Stomach (tissue), 9 donors: ENCODE measurements around the gene DPF3. TPM values are rescaled to one million over a fixed set of nuclear protein-coding genes. Genes with fewer than 3 reads are reported as not detected.

Source experiments
- DNase-seq, 2 donors: peaks; one replicate each; pipeline versions ENCODE4 v3.0.0 to v3.0.0-alpha.2; 2013 to 2019
- H3K27ac ChIP-seq, 5 donors: fragments of 200-600 bp in 4 of 5; sonication (generic) in 4 of 5; one replicate each; pipeline ENCODE4 v1.5.1; 2013 to 2019; ENCODE audit warnings: mild to moderate bottlenecking in 1 of 5, moderate library complexity in 1 of 5
- H3K27me3 ChIP-seq, 3 donors: fragments of 200-600 bp; sonication (generic); one replicate each; pipeline ENCODE4 v1.5.1; 2017 to 2019; ENCODE audit warnings: mixed run types in 1 of 3
- H3K36me3 ChIP-seq, 4 donors: fragments of 200-600 bp; sonication (generic); 1 replicate in 3 of 4; 2 replicates in 1 of 4; pipeline ENCODE4 v1.5.1; 2016 to 2019
- H3K4me1 ChIP-seq, 4 donors: fragments of 200-600 bp; sonication (generic); one replicate each; pipeline ENCODE4 v1.5.1; 2016 to 2019
- H3K4me3 ChIP-seq, 4 donors: fragments of 200-600 bp; sonication (generic) in 3 of 4; one replicate each; pipeline ENCODE4 v1.5.1; 2016 to 2019; ENCODE audit warnings: mild to moderate bottlenecking in 1 of 4
- H3K9me3 ChIP-seq, 4 donors: fragments of 200-600 bp; sonication (generic); one replicate each; pipeline ENCODE4 v1.5.1; 2016 to 2019
- EP300 ChIP-seq: sonication (generic); formaldehyde crosslinking; IDR thresholded peaks from one replicate; pipeline ENCODE4 v1.6.1; 2017; ENCODE audit warnings: antibody characterized with exemption
- POLR2A ChIP-seq, 4 donors: fragments of 450-650 bp; IDR thresholded peaks; one replicate each; pipeline ENCODE4 v1.6.1; 2016; ENCODE audit warnings: antibody characterized with exemption in 4 of 4, control low read depth in 2 of 4, mild to moderate bottlenecking in 1 of 4, moderate library complexity in 1 of 4
- POLR2AphosphoS5 ChIP-seq, 3 donors: sonication (generic); formaldehyde crosslinking; IDR thresholded peaks; one replicate each; pipeline ENCODE4 v1.6.1; 2016; ENCODE audit warnings: antibody characterized with exemption in 3 of 3
- WGBS, 5 donors: extraction: QIAGEN DNeasy Blood & Tissue Kit in 3 of 5; methylation state at CpG; one replicate each; pipeline versions ENCODE4 v1.1.5 to v1.1.7; 2013 to 2018; 5-methylcytosine and 5-hydroxymethylcytosine counted together
- intact Hi-C: fragments of 100-400 bp; cut with DNase I; formaldehyde crosslinking; loops from one replicate; pipeline ENCODE4 v1.15.1; 2023; ENCODE audit warnings: low total_unique reads
- polyA plus RNA-seq, 3 donors: library from polyadenylated mRNA; stranded (reverse); fragments of 200-250 nt; gene quantifications; one replicate each; pipeline ENCODE4 v1.2.3, GENCODE V29; 2013
- total RNA-seq, 5 donors: library from RNA; depleted of rRNA; stranded (reverse); fragments of >200 nt; gene quantifications; one replicate each; pipeline versions ENCODE4 v1.1.0 to v1.2.3, GENCODE V29; 2014 to 2016
- TF ChIP-seq, protein P1 (sequence below), 7 experiments: fragments of 450-650 bp in 4 of 7; fragments of 200-600 bp in 3 of 7; sonication (generic) in 3 of 7; IDR thresholded peaks; one replicate each; pipeline ENCODE4 v1.5.1; 2016 to 2019; ENCODE audit warnings: antibody characterized with exemption in 7 of 7, control low read depth in 2 of 7, mild to moderate bottlenecking in 1 of 7
- donor health status: healthy with polysubstance abuse.
- donor health status: Bipolar disorder and iron deficiency.
- donor health status: healthy.

DPF3 gene
- total and polyA plus RNA-seq, 8 donors, result 0.20 to 113 (median 3.7) TPM

DNA sequence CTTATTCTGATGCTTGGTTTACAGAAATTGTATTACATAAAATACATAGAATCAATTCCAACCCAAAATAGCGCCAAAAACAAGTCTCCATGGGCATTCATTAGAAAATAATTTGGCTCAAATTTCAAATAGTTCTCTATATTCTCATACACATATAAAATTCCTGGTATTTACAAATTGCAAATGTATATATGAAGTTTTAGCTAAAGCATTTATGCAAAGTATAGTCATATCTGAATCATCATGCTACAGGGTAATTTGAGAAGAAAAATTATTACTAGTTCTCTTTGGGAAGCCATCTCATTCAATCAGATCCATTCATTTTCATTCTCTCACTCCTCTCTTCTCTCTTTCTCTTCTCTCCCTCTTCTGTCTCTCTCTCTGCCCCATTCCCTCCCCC is 257.8 kb downstream of the DPF3 start:
- TF ChIP-seq, protein P1, sequence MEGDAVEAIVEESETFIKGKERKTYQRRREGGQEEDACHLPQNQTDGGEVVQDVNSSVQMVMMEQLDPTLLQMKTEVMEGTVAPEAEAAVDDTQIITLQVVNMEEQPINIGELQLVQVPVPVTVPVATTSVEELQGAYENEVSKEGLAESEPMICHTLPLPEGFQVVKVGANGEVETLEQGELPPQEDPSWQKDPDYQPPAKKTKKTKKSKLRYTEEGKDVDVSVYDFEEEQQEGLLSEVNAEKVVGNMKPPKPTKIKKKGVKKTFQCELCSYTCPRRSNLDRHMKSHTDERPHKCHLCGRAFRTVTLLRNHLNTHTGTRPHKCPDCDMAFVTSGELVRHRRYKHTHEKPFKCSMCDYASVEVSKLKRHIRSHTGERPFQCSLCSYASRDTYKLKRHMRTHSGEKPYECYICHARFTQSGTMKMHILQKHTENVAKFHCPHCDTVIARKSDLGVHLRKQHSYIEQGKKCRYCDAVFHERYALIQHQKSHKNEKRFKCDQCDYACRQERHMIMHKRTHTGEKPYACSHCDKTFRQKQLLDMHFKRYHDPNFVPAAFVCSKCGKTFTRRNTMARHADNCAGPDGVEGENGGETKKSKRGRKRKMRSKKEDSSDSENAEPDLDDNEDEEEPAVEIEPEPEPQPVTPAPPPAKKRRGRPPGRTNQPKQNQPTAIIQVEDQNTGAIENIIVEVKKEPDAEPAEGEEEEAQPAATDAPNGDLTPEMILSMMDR (IDR thresholded peaks at IDR 0.05), result no peak
- TF ChIP-seq POLR2A (IDR thresholded peaks at IDR 0.05) (no peak), POLR2AphosphoS5 (IDR thresholded peaks at IDR 0.05) (no peak), EP300 (no peak)
- no peak overlapping the region for H3K4me3 ChIP-seq
- H3K9me3 ChIP-seq, result peaks cover 0 to 11% (median 4%) of the 10 kb centered on the region in 4 donors
- intact Hi-C loops, result no loop called here
- H3K4me1 ChIP-seq, result no peaks in the 10 kb centered on the region
- H3K36me3 ChIP-seq, result no peaks in the 10 kb centered on the region
- 72 to 88% (median 84%) methylated on average over 1 of the region's 1 CpG for WGBS, 5 donors
- H3K27ac ChIP-seq, result no peak overlapping the region
- no peaks in the 10 kb centered on the region for H3K27me3 ChIP-seq
- DNase-seq, result no peak

DNA sequence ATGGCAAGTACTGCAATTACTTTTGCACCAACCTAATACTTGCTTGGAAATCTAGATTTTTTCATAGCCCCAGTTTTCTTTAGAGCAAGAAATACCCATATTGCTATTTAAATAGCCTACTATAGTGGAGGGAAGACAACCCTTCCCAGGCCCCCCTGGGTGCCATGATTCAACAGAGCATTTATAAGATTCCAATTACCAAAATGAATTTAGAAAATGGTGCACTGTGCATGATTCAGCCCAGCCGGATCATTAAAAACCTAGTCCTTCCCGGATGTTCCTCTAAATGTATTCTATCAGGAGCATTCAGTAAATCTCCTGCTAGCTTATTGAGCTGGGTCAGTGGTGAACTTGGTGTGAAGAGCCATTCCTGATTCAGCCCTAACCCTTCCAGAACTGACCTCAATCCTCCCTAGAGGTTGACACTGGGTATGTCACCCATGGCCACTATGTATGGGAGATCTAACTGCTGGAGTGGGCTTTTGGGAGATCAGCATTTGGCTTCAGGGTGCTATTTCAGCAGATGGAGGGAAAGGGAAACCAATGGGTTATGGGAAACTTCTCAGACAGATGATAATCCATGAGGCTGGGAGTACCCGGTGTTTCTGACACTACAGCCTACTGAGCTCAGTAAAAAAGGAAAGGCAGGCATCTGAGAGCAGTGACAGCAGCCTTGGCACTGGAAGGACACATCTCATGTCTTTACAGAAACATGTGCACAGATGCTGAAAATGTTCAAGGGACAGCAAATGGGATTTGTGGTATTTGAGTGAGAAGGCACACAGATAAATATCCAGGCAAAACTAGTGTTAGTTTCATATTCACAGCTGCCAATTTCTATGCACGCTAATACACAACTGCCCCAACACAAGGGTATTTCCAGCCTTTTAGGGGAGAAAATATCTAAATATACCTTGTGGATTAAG is 258.9 kb downstream of the DPF3 start:
- Histone ChIP-seq H3K4me1 (no peaks in the 10 kb centered on the region), H3K27me3 (no peaks in the 10 kb centered on the region), H3K36me3 (no peaks in the 10 kb centered on the region), H3K4me3 (no peak overlapping the region), H3K9me3 (peaks cover 0 to 11% (median 4%) of the 10 kb centered on the region in 4 donors), H3K27ac (no peak overlapping the region)
- intact Hi-C loops, result no loop called here
- 84 to 93% (median 90%) methylated on average over 4 of the region's 4 CpGs for WGBS, 5 donors
- no peak for TF ChIP-seq POLR2A (IDR thresholded peaks at IDR 0.05)
- TF ChIP-seq POLR2AphosphoS5 (IDR thresholded peaks at IDR 0.05), result no peak
- no peak for TF ChIP-seq EP300
- TF ChIP-seq, protein P1 (IDR thresholded peaks at IDR 0.05), result no peak
- no peak for DNase-seq

DNA sequence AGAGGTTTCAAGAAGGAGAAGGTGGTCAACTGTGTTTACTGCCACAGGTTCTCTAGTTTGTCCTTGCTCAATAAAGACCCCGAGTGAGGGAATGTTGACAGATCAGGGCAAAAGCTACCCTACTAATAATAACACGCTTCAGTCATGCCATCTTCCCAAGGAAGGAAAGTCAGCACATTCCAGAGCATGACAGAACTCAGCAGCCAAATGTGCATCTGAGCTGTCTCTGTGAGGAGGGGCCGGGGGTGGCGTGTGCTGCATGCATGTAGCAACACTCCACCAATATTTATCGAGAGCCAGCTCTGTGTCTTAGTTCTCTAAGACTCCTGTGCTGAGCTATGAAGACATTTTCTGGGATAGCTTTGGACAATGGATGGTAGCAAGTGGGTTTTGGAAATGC is 260.4 kb downstream of the DPF3 start:
- TF ChIP-seq POLR2A (IDR thresholded peaks at IDR 0.05) (no peak), EP300 (no peak), POLR2AphosphoS5 (IDR thresholded peaks at IDR 0.05) (no peak)
- TF ChIP-seq, protein P1 (IDR thresholded peaks at IDR 0.05), result no peak
- intact Hi-C loops, result no loop called here
- Histone ChIP-seq H3K4me3 (no peak overlapping the region), H3K9me3 (no peaks in the 10 kb centered on the region), H3K27ac (no peak overlapping the region), H3K4me1 (no peaks in the 10 kb centered on the region), H3K36me3 (no peaks in the 10 kb centered on the region), H3K27me3 (no peaks in the 10 kb centered on the region)
- 80 to 87% (median 85%) methylated on average over 5 of the region's 5 CpGs for WGBS, 5 donors
- DNase-seq, result no peak

DNA sequence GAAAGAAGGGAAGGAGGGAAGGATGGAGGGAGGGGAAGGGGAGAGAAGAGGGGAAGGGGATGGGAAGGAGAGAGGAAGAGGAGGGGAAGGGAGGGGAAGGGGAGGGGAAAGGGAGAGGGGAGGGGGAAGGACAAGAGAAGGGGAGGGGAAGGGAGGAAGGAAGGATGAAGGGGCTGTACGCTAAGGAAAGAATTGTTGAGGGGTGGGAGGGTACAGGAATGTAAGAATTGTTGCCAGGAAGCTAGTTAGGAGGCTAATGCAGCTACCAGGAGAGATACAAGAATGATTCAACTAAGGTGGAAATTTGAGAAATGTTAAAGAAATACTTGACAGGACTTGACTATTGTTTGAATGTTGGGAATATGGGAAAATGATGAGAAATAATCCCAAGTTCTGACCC is 261.2 kb downstream of the DPF3 start:
- TF ChIP-seq EP300 (no peak), POLR2AphosphoS5 (IDR thresholded peaks at IDR 0.05) (no peak), POLR2A (IDR thresholded peaks at IDR 0.05) (no peak)
- TF ChIP-seq, protein P1 (IDR thresholded peaks at IDR 0.05), result no peak
- no peak overlapping the region for H3K27ac ChIP-seq
- 45 to 69% (median 56%) methylated on average over 1 of the region's 1 CpG for WGBS, 5 donors
- no peaks in the 10 kb centered on the region for H3K27me3 ChIP-seq
- no peaks in the 10 kb centered on the region for H3K9me3 ChIP-seq
- no peak for DNase-seq
- no peaks in the 10 kb centered on the region for H3K4me1 ChIP-seq
- H3K4me3 ChIP-seq, result no peak overlapping the region
- H3K36me3 ChIP-seq, result no peaks in the 10 kb centered on the region
- intact Hi-C loops, result no loop called here
